Activated T-cell treated with anti-CD3 and anti-CD28 coated beads, Interleukin-2, amount 50 U/mL, for 1 hour (primary cell): ENCODE data around the gene MEGF9.
"Not testable (repeated sequence)": the region's sequence is repeated elsewhere in the genome, so short reads cannot be mapped to it uniquely, and the experiment has no call there.

Source experiments
- DNase-seq: peaks from one replicate; pipeline ENCODE4 v3.0.0-alpha.2; 2020

Gene MEGF9

DNA sequence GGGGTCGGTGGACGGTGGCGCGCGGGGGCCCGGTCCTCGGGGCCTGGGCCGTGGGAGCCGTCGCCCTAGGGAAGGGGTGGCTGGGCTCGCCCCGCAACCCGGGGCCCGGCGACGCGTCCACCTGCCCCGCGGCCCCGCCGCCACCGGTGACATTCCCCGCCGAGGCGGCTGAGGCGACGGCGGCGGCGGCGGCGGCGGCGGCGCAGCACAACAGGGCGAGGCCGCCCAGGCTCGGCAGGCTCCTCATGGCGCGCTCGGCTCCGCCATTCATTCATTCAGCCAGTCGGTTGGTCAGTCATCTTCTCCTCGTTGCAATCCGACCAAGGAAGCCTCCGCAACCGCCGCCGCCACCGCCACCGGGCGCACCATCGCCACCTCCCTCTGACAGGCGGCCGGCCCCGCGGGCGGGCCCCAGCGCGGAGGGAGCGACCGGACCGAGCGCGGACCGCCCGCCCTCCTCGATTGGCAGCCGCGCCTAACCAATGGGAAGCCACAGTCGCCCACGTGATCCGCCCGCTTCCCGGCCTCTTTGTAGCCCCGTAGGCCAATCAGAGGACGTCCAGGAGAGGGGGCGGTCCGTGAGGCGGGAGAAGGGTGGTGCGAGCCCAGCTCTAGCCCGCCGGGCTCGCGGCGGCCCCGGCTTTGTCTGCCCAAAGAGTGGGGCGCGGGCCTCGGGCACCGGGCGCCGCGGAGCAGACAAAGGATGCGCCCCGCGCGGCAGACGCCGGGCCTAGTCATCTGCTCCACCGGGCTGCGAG, at the start of gene MEGF9:
TSS of gene MEGF9 (minus strand) at position 383 of the 758 bp plus-strand sequence. CDS start at position 271, 112 bp downstream.
- DNase-seq = peak; percentile 95

DNA sequence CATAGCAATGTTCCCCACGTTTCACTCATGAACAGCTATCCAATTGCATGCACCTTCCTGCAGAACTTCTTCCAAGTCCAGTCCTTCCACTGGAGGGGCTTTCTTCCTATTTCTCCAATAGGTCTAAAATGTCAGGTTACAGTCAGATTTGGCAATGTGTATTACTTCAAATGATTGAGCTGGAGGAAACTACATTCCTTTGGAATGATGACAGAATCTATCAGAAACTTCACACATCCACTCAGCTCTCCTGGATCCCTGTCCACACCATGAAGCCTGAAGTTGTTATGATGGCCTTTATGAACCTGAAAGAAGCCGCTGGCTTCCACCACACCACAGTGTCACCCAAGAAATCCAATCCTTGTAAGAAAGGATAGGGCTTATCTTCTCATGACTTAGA, 46.7 kb upstream of the MEGF9 start:
- no peak for DNase-seq

DNA sequence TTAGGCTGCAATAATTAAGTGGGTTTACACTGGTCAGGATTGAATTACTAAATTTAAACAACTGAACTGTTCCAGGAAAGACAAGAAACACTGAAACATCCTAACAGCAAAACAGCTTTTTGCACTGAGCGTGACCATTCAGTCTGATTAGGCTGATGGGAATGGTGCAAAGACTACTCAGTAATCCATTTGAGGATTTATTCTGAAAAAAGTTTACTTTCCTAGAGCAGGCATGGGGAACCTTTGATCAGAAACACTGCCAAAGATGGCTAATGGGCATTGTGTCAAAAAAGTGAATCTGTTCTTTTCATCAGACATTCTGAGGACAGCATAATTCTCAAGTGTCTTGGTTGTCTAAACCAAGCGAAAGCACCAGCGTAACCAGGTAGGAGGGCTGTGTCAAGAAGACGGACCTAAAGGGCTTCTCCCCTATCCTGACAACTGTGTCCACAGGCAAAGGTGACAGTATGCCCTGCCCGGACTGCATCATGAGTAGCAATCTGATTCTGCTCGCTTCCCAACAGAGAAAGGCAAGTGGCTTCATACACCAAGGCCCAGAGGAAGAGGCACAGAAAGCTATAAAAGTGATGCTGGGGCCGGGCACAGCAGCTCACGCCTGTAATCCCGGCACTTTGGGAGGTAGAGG, 45.6 kb upstream of the MEGF9 start:
- DNase-seq = no peak

GRCh38 chr9:120758544-120758943, 44.3 kb upstream of the MEGF9 start:
- DNase-seq = no peak

- no peak for DNase-seq
Observed at GRCh38 chr9:120757026-120757913, 43.0 kb upstream of the MEGF9 start.

- no peak for DNase-seq
Observed at GRCh38 chr9:120756531-120756930, 42.3 kb upstream of the MEGF9 start.

GRCh38 chr9:120755810-120756434, 41.7 kb upstream of the MEGF9 start:
- peak; percentile 57 for DNase-seq

DNA sequence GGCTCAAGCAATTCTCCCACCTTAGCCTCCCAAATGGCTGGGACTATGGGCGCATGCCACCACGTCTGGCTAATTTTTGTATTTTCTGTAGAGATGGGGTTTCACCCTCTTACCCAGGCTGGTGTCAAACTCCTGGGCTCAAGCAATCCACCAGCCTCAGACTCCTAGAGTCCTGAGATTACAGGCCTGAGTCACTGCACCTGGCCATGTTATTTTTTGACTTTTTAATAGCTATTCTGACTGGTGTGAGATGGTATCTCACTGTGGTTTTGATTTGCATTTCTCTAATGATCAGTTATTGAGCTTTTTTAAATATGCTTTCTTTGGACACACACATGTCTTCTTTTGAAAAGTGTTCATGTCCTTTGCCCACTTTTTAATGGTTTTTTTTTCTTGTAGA, 40.8 kb upstream of the MEGF9 start:
- DNase-seq = no peak

DNA sequence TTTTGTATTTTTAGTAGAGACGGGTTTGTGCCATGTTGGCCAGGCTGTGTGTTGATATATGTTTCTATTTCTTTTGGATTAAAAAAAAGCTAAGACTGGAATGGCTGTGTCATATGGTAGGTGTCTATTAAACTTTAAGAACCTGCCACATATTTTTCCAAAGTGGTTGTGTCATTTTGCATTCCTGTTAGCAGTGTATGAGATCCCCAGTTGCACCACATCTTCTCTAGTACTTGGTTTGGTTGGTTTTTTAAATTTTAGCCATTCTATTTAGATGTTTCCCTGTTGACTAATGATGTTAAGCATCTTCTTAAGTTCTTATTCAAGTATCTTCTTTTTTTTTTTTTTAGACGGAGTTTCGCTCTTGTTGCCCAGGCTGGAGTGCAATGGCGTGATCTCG, 36.2 kb upstream of the MEGF9 start:
- no peak for DNase-seq

GRCh38 chr9:120746366-120746765, 32.1 kb upstream of the MEGF9 start:
- not testable (repeated sequence) for DNase-seq

DNA sequence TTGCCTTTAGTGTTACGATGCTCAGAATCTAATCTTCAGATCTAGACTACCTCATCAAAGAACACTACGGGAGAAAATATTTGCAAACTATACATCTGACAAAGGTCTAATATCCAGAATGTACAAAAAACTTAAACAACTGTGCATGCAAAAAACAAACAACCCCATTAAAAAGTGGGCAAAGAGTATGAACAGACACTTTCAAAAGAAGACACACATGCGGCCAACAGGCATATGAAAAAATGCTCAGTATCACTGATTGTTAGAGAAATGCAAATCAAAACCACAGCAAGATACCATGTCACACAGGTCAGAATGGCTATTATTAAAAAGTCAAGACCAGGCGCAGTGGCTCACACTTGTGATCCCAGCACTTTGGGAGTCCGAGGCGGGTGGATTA, 31.0 kb upstream of the MEGF9 start:
- DNase-seq = no peak

GRCh38 chr9:120742951-120743416, 28.7 kb upstream of the MEGF9 start:
- DNase-seq = no peak

- DNase-seq = no peak
Observed at GRCh38 chr9:120741701-120742100, 27.4 kb upstream of the MEGF9 start.

DNA sequence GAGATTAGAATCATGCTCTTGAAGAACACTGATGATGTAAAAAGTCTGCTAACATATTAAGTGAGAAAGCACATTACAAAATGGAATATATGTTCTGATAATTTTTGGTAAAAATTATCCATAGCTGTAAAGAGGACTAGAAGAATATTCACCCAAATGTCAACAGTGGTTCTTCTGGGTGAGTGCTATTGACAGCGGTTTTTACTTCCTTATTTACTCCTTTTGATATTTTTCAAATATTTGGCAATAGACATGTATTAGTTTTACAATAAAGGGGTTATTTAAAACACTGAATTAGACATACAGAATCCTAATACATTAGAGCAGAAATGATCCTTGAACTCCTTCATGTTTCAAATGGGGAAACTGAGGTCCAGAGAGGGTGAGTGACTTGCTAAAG, 26.9 kb upstream of the MEGF9 start:
- no peak for DNase-seq

DNA sequence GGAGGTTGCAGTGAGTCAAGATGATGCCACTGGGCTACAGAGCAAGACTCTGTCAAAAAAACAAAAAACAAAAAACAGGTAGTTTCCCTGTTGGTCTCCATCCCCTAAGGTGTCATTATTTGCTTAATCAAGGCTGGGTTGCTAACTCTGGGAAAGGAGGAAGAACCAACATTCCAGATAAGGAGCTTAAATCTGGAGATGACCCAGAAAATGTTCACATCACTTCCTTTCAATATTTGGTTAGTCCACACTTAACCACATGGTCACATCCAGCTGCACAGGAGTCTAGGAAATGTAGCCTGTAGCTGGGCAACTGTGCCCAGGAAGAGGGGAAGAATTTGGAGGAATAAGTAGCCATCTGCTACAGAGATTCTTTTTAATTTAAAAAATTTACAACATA, 25.9 kb upstream of the MEGF9 start:
- no peak for DNase-seq

DNA sequence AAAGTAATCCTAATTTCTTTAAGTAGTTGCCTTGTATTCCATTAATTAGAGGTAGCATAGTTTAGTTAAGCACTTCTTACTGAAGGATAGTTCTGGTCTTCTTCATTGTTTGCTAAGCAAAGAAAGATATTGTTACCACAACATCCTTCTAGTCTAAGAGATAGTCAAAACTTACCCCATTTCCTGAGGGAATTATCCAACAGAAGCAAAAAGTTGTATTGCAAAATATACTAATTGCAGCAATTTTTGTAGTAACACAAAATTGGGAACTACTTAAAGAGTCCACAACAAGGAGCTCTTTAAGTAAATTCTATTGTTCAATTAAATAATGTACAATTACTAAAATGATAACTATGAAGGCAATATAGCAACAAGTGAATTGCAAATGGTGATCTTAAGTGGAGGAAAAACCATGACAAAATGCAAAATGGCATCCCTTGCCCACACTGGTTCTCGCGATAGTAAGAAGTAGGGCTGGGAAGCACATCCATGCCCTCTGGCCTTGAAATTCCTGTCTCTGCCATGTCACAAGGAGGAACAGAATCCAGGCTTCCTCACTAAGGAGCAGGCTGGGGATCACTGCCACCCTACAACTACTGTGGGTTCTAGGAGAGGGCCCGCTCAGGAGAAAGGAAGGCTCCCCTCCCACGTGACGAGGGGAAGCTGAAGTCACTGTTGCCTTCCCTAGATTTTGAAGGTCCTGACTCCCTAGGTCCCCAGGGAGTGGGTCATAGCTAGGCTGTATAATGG, 23.3 kb upstream of the MEGF9 start:
- no peak for DNase-seq

DNA sequence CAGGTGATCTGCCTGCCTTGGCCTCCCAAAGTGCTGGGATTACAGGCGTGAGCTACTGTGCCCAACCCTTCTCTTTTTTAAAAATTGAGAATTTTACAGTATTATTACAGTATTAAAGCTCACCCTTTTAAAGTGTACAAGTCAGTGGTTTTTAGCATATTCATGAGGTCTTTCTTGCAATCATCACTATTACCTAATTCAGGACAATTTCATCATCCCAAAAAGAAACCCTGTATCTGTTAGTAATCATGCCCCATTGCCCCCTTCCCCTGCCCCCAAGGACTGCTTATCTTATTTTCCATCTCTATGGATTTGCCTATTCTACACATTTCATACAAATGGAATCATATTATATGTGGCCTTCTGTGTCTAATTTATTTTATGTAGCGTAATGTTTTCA, 22.6 kb upstream of the MEGF9 start:
- no peak for DNase-seq

GRCh38 chr9:120735415-120736126, 21.3 kb upstream of the MEGF9 start:
- DNase-seq = no peak

DNA sequence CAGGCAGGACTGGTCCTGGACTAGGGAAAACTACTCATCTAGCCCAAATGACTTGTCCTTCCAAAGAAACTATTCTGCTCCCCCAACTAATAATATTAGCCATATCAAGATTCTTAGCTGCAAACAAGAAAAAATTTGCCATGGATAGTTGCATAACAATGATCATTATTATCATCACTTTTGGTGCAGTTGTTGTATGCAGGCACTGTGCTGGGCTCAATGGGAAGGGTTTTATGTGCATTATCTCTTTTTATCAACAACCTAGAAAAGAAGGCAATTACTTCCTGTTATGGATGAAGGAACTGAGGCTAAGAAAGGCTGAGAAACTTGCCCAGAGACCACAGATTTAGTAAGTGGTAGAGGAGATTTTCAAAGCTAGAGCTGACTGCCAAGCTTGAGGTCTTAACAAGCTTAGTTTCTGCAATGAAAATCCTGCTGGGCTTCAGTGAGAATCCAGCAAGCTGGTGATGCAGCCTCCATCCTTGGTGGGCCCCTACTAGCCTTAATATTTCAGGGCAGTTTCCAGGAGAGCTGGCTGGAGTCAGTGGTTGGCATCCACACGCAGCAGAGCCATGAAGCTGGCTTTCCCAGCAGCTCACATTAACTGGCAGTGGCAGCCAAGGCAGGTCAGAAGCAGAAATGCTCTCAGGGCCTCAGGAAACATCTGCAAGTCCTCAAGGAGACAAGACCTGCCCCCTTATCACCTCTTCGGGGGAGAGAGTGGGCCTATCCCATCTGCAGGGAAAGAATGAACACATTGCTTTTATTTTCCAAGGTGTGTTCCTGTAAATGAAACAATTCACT, 20.5 kb upstream of the MEGF9 start:
- no peak for DNase-seq

DNA sequence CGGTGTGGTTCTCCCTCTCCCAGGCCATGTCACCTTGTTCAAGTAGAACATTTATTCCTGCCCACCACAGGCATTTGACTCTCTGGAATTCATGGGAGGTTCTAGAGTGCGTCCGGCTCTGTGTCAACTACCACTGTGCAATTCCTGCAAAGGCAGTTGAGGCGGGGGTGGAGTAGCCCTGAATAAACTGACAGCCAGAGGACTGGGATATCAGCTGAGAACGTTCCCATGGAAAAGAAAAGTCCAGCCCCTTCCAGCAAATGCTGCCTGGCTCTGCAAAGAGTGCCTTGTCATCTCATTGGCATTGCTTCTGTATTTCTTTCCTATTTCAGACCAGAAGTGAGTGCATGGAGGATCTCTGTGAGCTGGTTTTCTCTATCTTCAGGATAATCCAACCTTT, 18.9 kb upstream of the MEGF9 start:
- no peak for DNase-seq
